GM18519 (cell line): ENCODE data around the gene SLC6A7.

Experiments
- ATAC-seq: cut with Tn5 transposase; IDR thresholded peaks from one replicate; pipeline ENCODE4 v1.9.1; 2021; ENCODE audit warnings: mild to moderate bottlenecking, moderate library complexity; ENCODE audit not compliant: unreplicated experiment, low FRiP score

Gene SLC6A7

DNA sequence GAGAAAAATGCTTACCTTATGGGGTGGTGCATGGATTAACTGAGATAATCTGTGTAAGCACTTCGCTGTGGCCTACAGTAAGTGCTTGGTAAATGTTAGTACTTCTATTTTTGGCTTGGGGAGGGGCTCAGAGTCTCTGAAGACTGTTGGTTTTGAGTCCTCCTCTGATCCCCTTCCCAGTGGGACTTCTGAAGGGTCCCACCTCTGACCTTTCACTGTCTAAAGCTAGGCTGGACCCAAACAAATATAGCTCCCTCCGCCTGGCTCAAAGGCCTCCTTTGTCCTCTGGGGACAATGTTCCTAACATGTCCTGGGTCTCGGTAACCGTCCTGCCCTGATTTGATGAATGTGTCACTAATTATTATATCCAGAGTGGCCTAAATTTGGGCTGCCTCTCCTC lies 64.9 kb downstream of the SLC6A7 start:
- ATAC-seq, result no peak

DNA sequence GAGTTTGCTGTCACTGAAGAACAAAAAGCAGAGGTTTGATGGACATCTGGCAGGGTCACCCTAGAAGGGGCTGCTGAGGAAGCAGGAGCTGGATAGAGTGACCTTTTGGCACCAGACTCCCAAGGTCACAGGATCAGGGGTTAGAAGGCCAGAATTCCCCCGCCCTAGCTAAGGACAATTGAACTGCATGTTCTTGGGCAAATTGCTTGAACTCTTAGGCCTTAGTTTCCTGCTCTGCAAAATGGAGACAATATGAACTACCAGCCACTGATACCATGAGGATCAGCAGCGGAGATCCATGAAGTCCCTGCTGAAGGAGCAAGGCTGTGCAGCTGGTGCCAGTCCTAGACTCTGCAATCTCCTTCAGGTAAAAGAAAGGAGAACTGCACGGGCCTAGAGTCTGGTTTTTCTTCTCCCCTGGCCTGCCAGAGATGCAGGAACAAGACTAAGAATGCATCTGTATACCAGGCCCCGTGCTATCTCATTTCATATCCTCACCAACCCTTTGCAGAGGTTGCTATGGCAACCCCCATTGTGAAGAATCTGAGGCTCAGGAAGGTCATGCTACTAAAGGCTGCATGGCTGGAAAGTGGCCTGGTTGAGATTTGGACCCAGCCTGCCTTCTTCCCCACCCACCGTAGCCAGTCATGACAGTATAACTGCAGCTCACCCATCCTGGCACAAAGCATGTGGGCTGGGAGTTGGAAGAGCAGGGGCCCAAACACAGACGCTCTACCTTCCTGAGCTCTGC lies 66.0 kb downstream of the SLC6A7 start:
- no peak for ATAC-seq

DNA sequence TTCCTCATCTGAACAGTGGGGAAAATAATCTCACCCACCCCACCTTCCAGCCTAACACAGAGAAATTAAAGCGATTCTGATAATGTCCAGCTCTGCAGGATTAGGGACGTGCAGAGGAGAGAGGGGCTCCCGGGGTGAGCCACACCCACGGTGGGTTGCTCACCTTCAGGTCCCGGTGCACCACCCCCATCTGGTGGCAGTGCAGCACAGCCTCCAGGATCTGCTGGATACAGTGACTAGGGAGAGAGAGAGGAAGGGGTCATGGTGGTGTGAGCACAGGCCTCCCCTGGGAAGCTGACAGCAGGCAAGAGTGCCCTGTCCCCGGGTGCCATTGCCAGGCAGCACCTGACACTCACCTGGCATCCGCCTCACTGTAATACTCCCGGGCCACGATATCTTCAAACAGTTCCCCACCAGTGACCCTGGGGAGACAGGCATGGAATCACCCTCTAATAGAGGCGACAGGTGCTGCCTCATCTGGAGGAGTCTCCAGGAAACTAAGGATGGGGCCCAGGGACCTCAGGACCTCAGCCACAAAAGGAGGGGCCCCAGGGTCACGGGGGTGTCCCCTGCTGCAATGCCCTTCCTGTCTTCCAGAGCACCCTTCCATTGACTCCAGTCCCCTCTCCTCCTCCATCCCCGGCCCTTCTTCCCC lies 66.7 kb downstream of the SLC6A7 start:
- no peak for ATAC-seq

DNA sequence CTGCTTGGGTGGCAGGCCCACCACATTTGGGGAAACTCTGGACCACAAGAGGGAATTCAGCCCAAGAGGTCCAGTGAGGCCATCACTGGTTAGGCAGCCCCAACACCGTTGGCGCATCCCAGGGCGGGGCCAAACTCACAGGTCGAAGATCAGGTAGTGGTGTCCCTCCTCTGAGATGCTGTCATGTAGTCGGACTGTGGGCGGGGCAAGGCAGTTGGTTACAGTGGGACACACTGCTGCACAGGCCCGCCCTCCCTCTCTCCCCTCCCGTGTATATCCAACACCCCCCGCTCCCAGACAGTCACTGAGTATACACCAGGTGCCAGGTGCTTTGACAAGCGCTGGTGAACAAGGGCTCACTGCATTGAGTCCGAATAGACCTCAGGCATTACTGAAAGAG lies 67.6 kb downstream of the SLC6A7 start:
- no peak for ATAC-seq

DNA sequence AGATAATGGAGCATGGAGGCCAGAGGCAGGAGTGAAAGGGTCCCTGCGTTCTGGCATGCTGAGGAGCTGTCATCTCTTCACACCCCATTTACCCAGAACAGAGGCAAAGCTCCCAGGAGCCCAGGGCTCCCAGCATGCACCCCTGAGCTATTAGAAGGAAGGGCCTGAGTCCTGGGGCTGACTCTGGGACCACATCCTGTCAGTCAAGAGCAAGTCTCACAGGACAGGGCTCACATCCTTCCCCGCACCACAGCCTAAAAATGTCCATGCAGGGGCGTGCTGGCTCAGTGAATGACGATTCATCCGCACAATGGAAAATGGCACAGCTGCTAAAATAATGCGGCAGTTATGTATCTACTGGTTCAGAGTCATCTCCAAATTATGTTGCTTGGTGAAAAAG lies 68.3 kb downstream of the SLC6A7 start:
- ATAC-seq, result no peak
